H9 (cell line): ENCODE measurements around the gene TANGO6. TPM values are rescaled to one million over a fixed set of nuclear protein-coding genes. Genes with fewer than 3 reads are reported as not detected.

Experiments
- DNase-seq: peaks from one replicate; pipeline ENCODE4 v3.0.0-alpha.2; 2017
- H2AFZ ChIP-seq: one replicate; pipeline ENCODE4 v1.6.1; 2013; ENCODE audit warnings: mild to moderate bottlenecking, low read length, control low read depth, moderate library complexity
- H2AK5ac ChIP-seq: 2 replicates; pipeline ENCODE4 v1.6.1; 2013; ENCODE audit warnings: low read length, control low read depth, mixed read lengths; ENCODE audit not compliant: insufficient read length
- H2BK120ac ChIP-seq: one replicate; pipeline ENCODE4 v1.6.1; 2013; ENCODE audit warnings: low read depth, mild to moderate bottlenecking, low read length, control low read depth, inconsistent platforms; ENCODE audit not compliant: poor library complexity, severe bottlenecking
- H2BK12ac ChIP-seq: 2 replicates; pipeline ENCODE4 v1.6.1; 2013; ENCODE audit warnings: low read length, control low read depth, mixed read lengths, low read depth; ENCODE audit not compliant: insufficient read length
- H2BK15ac ChIP-seq: 2 replicates; pipeline ENCODE4 v1.6.1; 2013; ENCODE audit warnings: low read depth, low read length, control low read depth
- H2BK20ac ChIP-seq: one replicate; pipeline ENCODE4 v1.6.1; 2013; ENCODE audit warnings: low read depth, mild to moderate bottlenecking, low read length, control low read depth, inconsistent platforms; ENCODE audit not compliant: poor library complexity, severe bottlenecking
- H2BK5ac ChIP-seq: 2 replicates; pipeline ENCODE4 v1.6.1; 2013; ENCODE audit warnings: low read length, control low read depth, mixed read lengths; ENCODE audit not compliant: insufficient read length
- H3K14ac ChIP-seq: 2 replicates; pipeline ENCODE4 v1.6.1; 2013; ENCODE audit warnings: low read length, control low read depth; ENCODE audit not compliant: insufficient read depth
- H3K18ac ChIP-seq: 2 replicates; pipeline ENCODE4 v1.6.1; 2013; ENCODE audit warnings: low read depth, mild to moderate bottlenecking, mixed read lengths, low read length, control low read depth; ENCODE audit not compliant: insufficient read length
- H3K23ac ChIP-seq: 2 replicates; pipeline ENCODE4 v1.6.1; 2013; ENCODE audit warnings: low read length, control low read depth, mixed read lengths, low read depth; ENCODE audit not compliant: insufficient read length
- H3K23me2 ChIP-seq: 2 replicates; pipeline ENCODE4 v1.6.1; 2013; ENCODE audit warnings: low read depth, mild to moderate bottlenecking, mixed read lengths, low read length, control low read depth; ENCODE audit not compliant: insufficient read length, poor library complexity, severe bottlenecking
- H3K27ac ChIP-seq: 2 replicates; pipeline ENCODE4 v1.5.1; 2013; ENCODE audit warnings: low read length, control low read depth, mixed read lengths, low read depth; ENCODE audit not compliant: insufficient read length
- H3K27me3 ChIP-seq: 2 replicates; pipeline ENCODE4 v1.6.1; 2013; ENCODE audit warnings: low read length, control low read depth, inconsistent platforms; ENCODE audit not compliant: insufficient read depth
- H3K4ac ChIP-seq: 2 replicates; pipeline ENCODE4 v1.6.1; 2013; ENCODE audit warnings: low read depth, mild to moderate bottlenecking, control low read depth, inconsistent platforms, low read length, moderate library complexity
- H3K4me1 ChIP-seq: 2 replicates; pipeline ENCODE4 v1.6.1; 2013; ENCODE audit warnings: low read length, control low read depth, inconsistent platforms; ENCODE audit not compliant: insufficient read depth
- H3K4me2 ChIP-seq: 2 replicates; pipeline ENCODE4 v1.6.1; 2013; ENCODE audit warnings: low read length, control low read depth, mixed read lengths; ENCODE audit not compliant: insufficient read length, insufficient read depth
- H3K56ac ChIP-seq: 2 replicates; pipeline ENCODE4 v1.6.1; 2013; ENCODE audit warnings: low read depth, mild to moderate bottlenecking, mixed read lengths, low read length, control low read depth; ENCODE audit not compliant: insufficient read length
- H3K79me1 ChIP-seq: 2 replicates; pipeline ENCODE4 v1.6.1; 2013; ENCODE audit warnings: low read depth, mild to moderate bottlenecking, moderate library complexity, low read length, control low read depth, inconsistent platforms; ENCODE audit not compliant: insufficient read depth, poor library complexity, severe bottlenecking
- H3K79me2 ChIP-seq: 2 replicates; pipeline ENCODE4 v1.6.1; 2013; ENCODE audit warnings: low read length, control low read depth, inconsistent platforms; ENCODE audit not compliant: insufficient read depth
- H3K9ac ChIP-seq: 2 replicates; pipeline ENCODE4 v1.6.1; 2013; ENCODE audit warnings: low read length, control low read depth, mixed read lengths; ENCODE audit not compliant: insufficient read length; ENCODE audit errors: extremely low read depth
- H3K9me3 ChIP-seq: one replicate; pipeline ENCODE4 v1.6.1; 2013; ENCODE audit warnings: low read depth, low read length, inconsistent platforms; ENCODE audit not compliant: control insufficient read depth
- H3T11ph ChIP-seq: one replicate; pipeline ENCODE4 v1.6.1; 2013; ENCODE audit warnings: mild to moderate bottlenecking, low read length, control low read depth, inconsistent platforms
- H4K20me1 ChIP-seq: one replicate; pipeline ENCODE4 v1.6.1; 2013; ENCODE audit not compliant: control insufficient read depth, insufficient read length, insufficient read depth
- H4K5ac ChIP-seq: 2 replicates; pipeline ENCODE4 v1.6.1; 2013; ENCODE audit warnings: low read depth, mild to moderate bottlenecking, mixed read lengths, low read length, control low read depth; ENCODE audit not compliant: insufficient read length
- H4K8ac ChIP-seq: replicated peaks from 2 replicates; pipeline ENCODE4 v1.6.1; 2013; ENCODE audit warnings: low read length, control low read depth, mixed read lengths, low read depth; ENCODE audit not compliant: insufficient read length
- H4K91ac ChIP-seq: 2 replicates; pipeline ENCODE4 v1.6.1; 2013; ENCODE audit warnings: low read depth, mild to moderate bottlenecking, moderate library complexity, mixed read lengths, low read length, control low read depth; ENCODE audit not compliant: insufficient read length
- H3K27ac Mint-ChIP-seq, 3 experiments: 2 replicates in 2 of 3; 3 replicates in 1 of 3; pipeline ENCODE4 v1.8.0; 2020 to 2021; ENCODE audit warnings: mixed read lengths in 3 of 3, mild to moderate bottlenecking in 1 of 3, moderate library complexity in 1 of 3
- H3K27me3 Mint-ChIP-seq: 2 replicates; pipeline ENCODE4 v1.8.0; 2021; ENCODE audit warnings: low read depth, mild to moderate bottlenecking, moderate library complexity, mixed read lengths
- H3K36me3 Mint-ChIP-seq, 3 experiments: 2 replicates in 2 of 3; 3 replicates in 1 of 3; pipeline ENCODE4 v1.8.0; 2020 to 2021; ENCODE audit warnings: low read depth in 3 of 3, mixed read lengths in 3 of 3; ENCODE audit not compliant: insufficient read depth in 1 of 3
- H3K4me1 Mint-ChIP-seq, 2 experiments: 2 replicates each; pipeline ENCODE4 v1.8.0; 2020; ENCODE audit warnings: mixed read lengths in 2 of 2
- H3K4me3 Mint-ChIP-seq, 2 experiments: 2 replicates in 1 of 2; 3 replicates in 1 of 2; pipeline ENCODE4 v1.8.0; 2020 to 2021; ENCODE audit warnings: mild to moderate bottlenecking in 2 of 2, mixed read lengths in 2 of 2, moderate library complexity in 1 of 2
- H3K9me3 Mint-ChIP-seq, 2 experiments: 2 replicates in 1 of 2; 3 replicates in 1 of 2; pipeline ENCODE4 v1.8.0; 2020; ENCODE audit warnings: mild to moderate bottlenecking in 2 of 2, mixed read lengths in 2 of 2, moderate library complexity in 1 of 2
- CTCF ChIP-seq: fragments of 200-600 bp; sonication (generic); conservative IDR thresholded peaks from 3 replicates; pipeline ENCODE4 v1.8.0; 2021; ENCODE audit warnings: antibody characterized with exemption, mild to moderate bottlenecking
- WGBS: extraction: QIAGEN DNeasy Blood & Tissue Kit; methylation state at CpG from one replicate; pipeline ENCODE4 v1.1.7; 2013; ENCODE audit warnings: missing lambda C conversion rate, low lambda C conversion rate, mixed read lengths; ENCODE audit not compliant: insufficient read length; ENCODE audit errors: extremely low coverage; 5-methylcytosine and 5-hydroxymethylcytosine counted together
- total RNA-seq: library from RNA; stranded (reverse); gene quantifications from 2 replicates; pipeline ENCODE4 v1.2.1, GENCODE V29; 2021

Gene TANGO6
- total RNA-seq, 1 experiment from 2014 or later, result 12.0 TPM

- Histone ChIP-seq H4K8ac (no peak overlapping the region), H3K14ac (no peak overlapping the region), H2AK5ac (no peak overlapping the region), H3K27ac (no peak overlapping the region), H3K4me1 (no peaks in the 10 kb centered on the region), H4K91ac (no peak overlapping the region), H3K4ac (no peak overlapping the region), H4K20me1 (no peaks in the 10 kb centered on the region), H3K9ac (no peak overlapping the region), H3K56ac (no peak overlapping the region), H3T11ph (no peak overlapping the region), H2BK20ac (no peak overlapping the region), H3K79me1 (no peaks in the 10 kb centered on the region), H2BK5ac (no peak overlapping the region), H2BK120ac (no peak overlapping the region), H3K4me2 (no peak overlapping the region), H3K27me3 (no peaks in the 10 kb centered on the region), H3K9me3 (no peaks in the 10 kb centered on the region), H3K79me2 (no peaks in the 10 kb centered on the region), H3K23me2 (no peaks in the 10 kb centered on the region), H2AFZ (no peak overlapping the region), H2BK12ac (no peak overlapping the region), H3K18ac (no peak overlapping the region), H2BK15ac (no peak overlapping the region), H4K5ac (no peak overlapping the region), H3K23ac (no peak overlapping the region)
- DNase-seq, result no peak
- no peak for TF ChIP-seq CTCF
- Mint-ChIP-seq H3K27me3 (no peaks in the 10 kb centered on the region; the same call in 1 of the 2 replicates), H3K4me3 (no peak overlapping the region), H3K36me3 (peaks cover 9 to 17% (median 14%) of the 10 kb centered on the region in 3 experiments), H3K9me3 (peaks cover 10 to 15% of the 10 kb centered on the region in 2 experiments), H3K27ac (no peak overlapping the region), H3K4me1 (peaks cover 0 to 5% of the 10 kb centered on the region in 2 experiments; a peak in 2 of 4 replicates)
- no CpG with 5 or more reads among the region's 2 CpGs for WGBS
These were observed 97.5 kb downstream of the TANGO6 start for GRCh38 chr16:68940816-68941215.
